GM23248 (cell line): ENCODE measurements around the gene CHTF18. TPM values are rescaled to one million over a fixed set of nuclear protein-coding genes. Genes with fewer than 3 reads are reported as not detected.

ENCODE experiments used
- DNase-seq: peaks from one replicate; pipeline ENCODE4 v3.0.0-alpha.2; 2015
- H2AFZ ChIP-seq: fragments of 200-600 bp; sonication (generic); 2 replicates; pipeline ENCODE4 v1.6.1; 2016; ENCODE audit warnings: antibody characterized with exemption
- H3F3A ChIP-seq: fragments of 200-600 bp; sonication (generic); 2 replicates; pipeline ENCODE4 v1.6.1; 2016; ENCODE audit warnings: mild to moderate bottlenecking, antibody characterized with exemption, mixed run types; ENCODE audit not compliant: insufficient read depth
- H3K27ac ChIP-seq: fragments of 200-600 bp; sonication (generic); 2 replicates; pipeline ENCODE4 v1.5.1; 2016; ENCODE audit warnings: mild to moderate bottlenecking
- H3K27me3 ChIP-seq: fragments of 200-600 bp; sonication (generic); replicated peaks from 2 replicates; pipeline ENCODE4 v1.6.1; 2016; ENCODE audit warnings: mild to moderate bottlenecking; ENCODE audit not compliant: insufficient read depth
- H3K36me3 ChIP-seq: fragments of 200-600 bp; sonication (generic); 2 replicates; pipeline ENCODE4 v1.6.1; 2016; ENCODE audit warnings: low read depth, mild to moderate bottlenecking
- H3K4me1 ChIP-seq: fragments of 200-600 bp; sonication (generic); 2 replicates; pipeline ENCODE4 v1.6.1; 2016; ENCODE audit warnings: mild to moderate bottlenecking; ENCODE audit not compliant: insufficient read depth
- H3K4me2 ChIP-seq: fragments of 200-600 bp; sonication (generic); one replicate; pipeline ENCODE4 v1.6.1; 2016; ENCODE audit warnings: mild to moderate bottlenecking; ENCODE audit not compliant: unreplicated experiment
- H3K4me3 ChIP-seq: fragments of 200-600 bp; sonication (generic); 2 replicates; pipeline ENCODE4 v1.5.1; 2016; ENCODE audit warnings: mild to moderate bottlenecking
- H3K79me2 ChIP-seq: fragments of 200-600 bp; sonication (generic); 2 replicates; pipeline ENCODE4 v1.6.1; 2016; ENCODE audit warnings: mild to moderate bottlenecking; ENCODE audit not compliant: insufficient read depth
- H3K9ac ChIP-seq: fragments of 200-600 bp; sonication (generic); 2 replicates; pipeline ENCODE4 v1.6.1; 2016; ENCODE audit warnings: mild to moderate bottlenecking
- H3K9me2 ChIP-seq: fragments of 200-600 bp; sonication (generic); 2 replicates; pipeline ENCODE4 v1.6.1; 2016; ENCODE audit warnings: mixed run types, mild to moderate bottlenecking, moderate library complexity; ENCODE audit not compliant: insufficient read depth
- H3K9me3 ChIP-seq: fragments of 200-600 bp; sonication (generic); one replicate; pipeline ENCODE4 v1.6.1; 2017; ENCODE audit warnings: low read depth
- H4K20me1 ChIP-seq: fragments of 200-600 bp; sonication (generic); 2 replicates; pipeline ENCODE4 v1.6.0; 2016; ENCODE audit not compliant: insufficient read depth
- EZH2 ChIP-seq: fragments of 200-600 bp; sonication (generic); IDR thresholded peaks from 2 replicates; pipeline ENCODE4 v1.6.1; 2018; ENCODE audit warnings: antibody characterized with exemption, mild to moderate bottlenecking; ENCODE audit not compliant: insufficient read depth, poor library complexity, severe bottlenecking
- EZH2phosphoT487 ChIP-seq: fragments of 200-600 bp; sonication (generic); IDR thresholded peaks from 2 replicates; pipeline ENCODE4 v1.6.1; 2018; ENCODE audit warnings: antibody characterized with exemption, moderate library complexity, mild to moderate bottlenecking, low read depth; ENCODE audit not compliant: insufficient read depth
- WGBS, 2 experiments: methylation state at CpG; one replicate each; pipeline ENCODE4 v1.1.6; 2015 to 2017; ENCODE audit warnings: low lambda C conversion rate in 2 of 2, low coverage in 1 of 2; ENCODE audit errors: missing lambda C conversion rate in 2 of 2; 5-methylcytosine and 5-hydroxymethylcytosine counted together
- in situ Hi-C: fragments of 300-500 bp; cut with MboI; formaldehyde crosslinking; loops from 2 replicates; pipeline ENCODE4 v1.15.0; 2020
- polyA plus RNA-seq: library from polyadenylated mRNA; unstranded; fragments of >200 nt; fragmentation: Nextera tagmentation; extraction: Ambion mirVana; gene quantifications from 2 replicates; pipeline ENCODE4 v1.2.1, GENCODE V29; 2016
- total RNA-seq: library from RNA; depleted of rRNA; stranded (reverse); fragments of >200 nt; shearing (Covaris generic); gene quantifications from 2 replicates; pipeline ENCODE4 v1.2.3, GENCODE V29; 2014

The CHTF18 gene
- total and polyA plus RNA-seq, 2 experiments from 2014 or later = 8.8 to 13.1 TPM

GRCh38 chr16:828891-829290, 40.5 kb downstream of the CHTF18 start:
- H2AFZ ChIP-seq = no peak overlapping the region
- H3K27ac ChIP-seq = no peak overlapping the region
- in situ Hi-C loops = no loop called here
- no peak overlapping the region for H3K4me3 ChIP-seq
- WGBS, 2 experiments = 68 to 83% methylated on average over 12 to 17 of the region's 17 CpGs
- no peaks in the 10 kb centered on the region for H3K36me3 ChIP-seq
- no peaks in the 10 kb centered on the region for H4K20me1 ChIP-seq
- H3K4me2 ChIP-seq = no peak overlapping the region
- no peaks in the 10 kb centered on the region for H3F3A ChIP-seq
- no peaks in the 10 kb centered on the region for H3K79me2 ChIP-seq
- peaks cover 13% of the 10 kb centered on the region; the same call in 1 of the 2 replicates for H3K27me3 ChIP-seq
- H3K9me2 ChIP-seq = no peaks in the 10 kb centered on the region
- TF ChIP-seq EZH2phosphoT487 = no peak
- TF ChIP-seq EZH2 = no peak
- no peak overlapping the region for H3K9ac ChIP-seq
- no peaks in the 10 kb centered on the region for H3K9me3 ChIP-seq
- DNase-seq = no peak
- no peaks in the 10 kb centered on the region for H3K4me1 ChIP-seq

GRCh38 chr16:830107-830870, 41.9 kb downstream of the CHTF18 start:
- Histone ChIP-seq H4K20me1 (no peaks in the 10 kb centered on the region), H3K9me3 (no peaks in the 10 kb centered on the region), H3K79me2 (no peaks in the 10 kb centered on the region), H3K27me3 (peaks cover 8% of the 10 kb centered on the region; the same call in 1 of the 2 replicates), H3K4me2 (no peak overlapping the region), H2AFZ (no peak overlapping the region), H3K4me1 (no peaks in the 10 kb centered on the region), H3K27ac (no peak overlapping the region), H3K4me3 (no peak overlapping the region), H3K9me2 (no peaks in the 10 kb centered on the region), H3F3A (no peaks in the 10 kb centered on the region), H3K36me3 (no peaks in the 10 kb centered on the region), H3K9ac (no peak overlapping the region)
- in situ Hi-C loops = no loop called here
- no peak for DNase-seq
- TF ChIP-seq EZH2 (no peak), EZH2phosphoT487 (no peak)
- 85 to 89% methylated on average over 42 to 43 of the region's 43 CpGs for WGBS, 2 experiments

DNA sequence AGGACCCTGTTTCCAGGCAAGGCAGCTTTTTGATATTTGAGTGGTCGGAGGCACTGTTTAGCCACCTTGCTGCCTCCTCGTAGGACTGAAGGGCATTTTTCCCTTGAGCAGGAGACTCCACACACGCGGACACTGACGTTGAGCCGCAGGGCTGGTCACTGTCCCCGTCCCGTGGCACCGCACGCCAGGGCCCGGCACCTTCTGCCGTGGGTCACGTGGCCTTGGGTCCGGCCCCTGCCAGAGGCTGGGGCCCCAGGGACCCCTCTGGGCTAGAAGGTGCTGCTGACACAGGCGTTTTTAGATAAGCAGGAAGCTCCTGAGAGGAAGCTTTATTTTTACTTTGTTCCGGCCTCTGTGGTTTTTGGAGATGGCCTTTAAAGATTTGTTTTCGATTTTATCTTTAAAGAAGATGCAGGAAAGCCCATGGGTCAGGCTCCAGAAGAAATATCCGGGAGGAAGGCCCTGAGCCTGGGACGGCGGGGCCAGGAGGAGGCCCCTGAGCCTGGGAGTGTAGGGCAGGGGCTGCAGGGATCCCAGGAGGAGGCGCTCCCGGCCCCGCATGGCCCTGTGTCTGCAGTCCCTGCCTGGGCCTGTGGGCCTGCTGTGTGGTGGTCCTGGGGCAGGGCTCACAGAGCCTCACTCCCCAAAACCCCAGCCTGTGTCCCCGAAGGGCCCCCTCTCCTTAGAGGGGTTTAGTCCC, 42.6 kb downstream of the CHTF18 start:
- no peak overlapping the region for H3K4me2 ChIP-seq
- no peak overlapping the region for H3K27ac ChIP-seq
- no peaks in the 10 kb centered on the region for H3F3A ChIP-seq
- no peaks in the 10 kb centered on the region for H3K4me1 ChIP-seq
- no peaks in the 10 kb centered on the region for H3K79me2 ChIP-seq
- no peak overlapping the region for H3K4me3 ChIP-seq
- in situ Hi-C loops = no loop called here
- no peak for DNase-seq
- H3K9me3 ChIP-seq = no peaks in the 10 kb centered on the region
- H3K9ac ChIP-seq = no peak overlapping the region
- WGBS, 2 experiments = 65 to 70% methylated on average over 21 to 24 of the region's 24 CpGs
- no peak overlapping the region for H2AFZ ChIP-seq
- TF ChIP-seq EZH2phosphoT487 = no peak
- TF ChIP-seq EZH2 = no peak
- no peaks in the 10 kb centered on the region for H3K9me2 ChIP-seq
- H3K27me3 ChIP-seq = peaks cover 1% of the 10 kb centered on the region; the same call in 1 of the 2 replicates
- no peaks in the 10 kb centered on the region for H4K20me1 ChIP-seq
- H3K36me3 ChIP-seq = no peaks in the 10 kb centered on the region

DNA sequence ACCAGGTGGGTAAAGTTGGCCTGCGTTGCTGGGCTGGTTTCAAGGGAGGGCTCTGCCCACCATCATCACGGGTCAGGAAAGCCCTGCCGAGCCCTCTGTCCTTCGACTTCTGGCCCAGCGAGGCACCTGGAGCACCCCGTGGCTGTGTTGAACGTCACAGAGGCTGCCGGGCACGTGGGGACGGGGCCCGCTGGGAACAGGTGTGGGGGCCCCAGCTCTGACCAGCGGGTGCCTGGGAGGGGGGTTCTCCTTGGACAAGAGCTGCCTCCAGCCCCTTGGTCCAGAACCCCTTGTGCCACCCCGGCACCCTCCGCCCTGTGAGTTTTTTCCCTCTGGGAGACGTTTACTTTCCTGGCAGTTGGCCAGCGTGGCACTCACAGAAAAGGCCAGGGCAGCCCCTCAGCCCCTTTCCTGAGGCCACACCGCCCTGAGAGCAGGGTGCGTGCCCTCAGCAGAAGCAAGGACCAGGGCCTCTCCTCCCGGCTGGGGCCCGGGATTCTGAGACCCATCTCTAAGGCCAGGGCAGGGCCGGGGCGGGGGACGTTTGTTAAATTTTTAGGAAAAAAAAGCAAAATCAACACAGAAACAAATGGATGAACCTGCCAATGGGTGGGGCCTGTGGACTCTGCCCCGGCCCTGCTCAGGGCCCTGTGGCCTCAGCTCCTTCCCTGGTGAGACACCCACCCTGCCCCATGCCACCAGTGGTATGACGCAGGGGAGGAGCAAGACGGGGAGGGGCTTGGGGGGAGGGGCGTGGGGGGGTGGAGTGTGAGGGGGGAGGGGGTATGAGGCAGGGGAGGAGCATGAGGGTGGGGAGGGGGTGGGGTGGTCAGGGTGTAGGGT, 43.4 kb downstream of the CHTF18 start:
- in situ Hi-C loops = no loop called here

More for the DNA sequence above, 43.4 kb downstream of the CHTF18 start:
- H3K36me3 ChIP-seq = no peaks in the 10 kb centered on the region
- no peak overlapping the region for H3K9ac ChIP-seq
- no peak overlapping the region for H3K4me3 ChIP-seq
- H3K9me3 ChIP-seq = no peaks in the 10 kb centered on the region
- H3F3A ChIP-seq = no peaks in the 10 kb centered on the region
- no peaks in the 10 kb centered on the region for H4K20me1 ChIP-seq
- 47 to 48% methylated on average over 22 to 27 of the region's 27 CpGs for WGBS, 2 experiments
- no peaks in the 10 kb centered on the region for H3K79me2 ChIP-seq
- TF ChIP-seq EZH2phosphoT487 (no peak), EZH2 (no peak)
- no peak for DNase-seq
- no peaks in the 10 kb centered on the region for H3K9me2 ChIP-seq
- H2AFZ ChIP-seq = no peak overlapping the region
- no peak overlapping the region for H3K4me2 ChIP-seq
- H3K27ac ChIP-seq = no peak overlapping the region
- no peaks in the 10 kb centered on the region for H3K4me1 ChIP-seq
- no peaks in the 10 kb centered on the region for H3K27me3 ChIP-seq
